Sigmoid colon (tissue), 4 donors: ENCODE measurements around the gene HPCAL1.

ENCODE experiments used
- POLR2A ChIP-seq, 2 donors: fragments of 450-650 bp; IDR thresholded peaks; one replicate each; pipeline ENCODE4 v1.6.1; 2016; ENCODE audit warnings: antibody characterized with exemption in 2 of 2, mild to moderate bottlenecking in 2 of 2, moderate library complexity in 2 of 2
- POLR2AphosphoS5 ChIP-seq, 4 donors: sonication (generic); formaldehyde crosslinking; IDR thresholded peaks; one replicate each; pipeline ENCODE4 v1.6.1; 2017; ENCODE audit warnings: antibody characterized with exemption in 4 of 4
- TF ChIP-seq, protein P1 (sequence below), 4 experiments: fragments of 450-650 bp in 3 of 4; fragments of 200-600 bp in 1 of 4; IDR thresholded peaks; one replicate each; pipeline ENCODE4 v1.5.1; 2016 to 2019; ENCODE audit warnings: antibody characterized with exemption in 4 of 4, mild to moderate bottlenecking in 3 of 4, moderate library complexity in 2 of 4

DNA sequence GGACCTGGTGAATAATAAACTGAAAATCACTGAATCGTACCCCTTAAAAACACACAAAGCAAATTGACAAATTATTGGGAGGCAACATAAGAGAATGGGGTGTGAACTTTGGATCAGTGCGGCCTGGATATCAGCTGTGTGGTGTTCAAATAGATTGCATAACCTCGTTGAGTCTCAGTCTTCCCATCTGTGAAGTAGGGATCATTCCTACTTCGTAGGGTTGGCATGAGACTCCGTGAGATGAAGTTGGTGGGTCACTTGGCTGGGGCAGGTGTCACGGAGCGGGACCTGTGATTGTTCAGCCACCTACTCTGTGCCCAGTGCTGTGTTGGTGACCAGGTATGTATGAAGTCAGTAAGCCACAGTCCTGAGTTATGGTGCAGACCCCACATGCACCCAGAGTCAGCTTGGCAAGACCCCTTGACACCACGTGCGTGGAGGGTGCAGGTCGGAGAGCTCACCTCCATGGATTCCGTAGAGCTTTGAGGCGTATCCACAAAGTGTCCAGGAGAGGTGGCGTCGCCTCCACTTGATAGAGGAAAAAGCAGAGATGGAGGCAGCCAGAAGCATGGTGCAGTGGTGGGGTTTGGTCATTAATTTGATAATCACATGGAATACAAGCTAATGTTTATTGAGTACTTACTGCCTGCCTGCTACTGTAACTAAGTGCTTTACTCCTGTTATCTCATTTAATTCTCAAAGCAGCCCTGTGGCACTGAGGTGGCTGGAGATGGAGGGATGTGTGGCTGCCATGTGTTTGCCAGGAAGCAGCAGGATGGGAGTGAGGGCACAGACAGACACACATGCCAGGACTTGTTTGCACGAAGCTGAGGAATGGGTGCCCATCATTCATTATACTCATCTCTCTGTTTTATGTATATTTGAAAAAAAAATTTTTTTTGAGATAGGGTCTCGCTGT, 35.8 kb downstream of the HPCAL1 start:
- no peak for TF ChIP-seq POLR2A (IDR thresholded peaks at IDR 0.05)
- TF ChIP-seq, protein P1, sequence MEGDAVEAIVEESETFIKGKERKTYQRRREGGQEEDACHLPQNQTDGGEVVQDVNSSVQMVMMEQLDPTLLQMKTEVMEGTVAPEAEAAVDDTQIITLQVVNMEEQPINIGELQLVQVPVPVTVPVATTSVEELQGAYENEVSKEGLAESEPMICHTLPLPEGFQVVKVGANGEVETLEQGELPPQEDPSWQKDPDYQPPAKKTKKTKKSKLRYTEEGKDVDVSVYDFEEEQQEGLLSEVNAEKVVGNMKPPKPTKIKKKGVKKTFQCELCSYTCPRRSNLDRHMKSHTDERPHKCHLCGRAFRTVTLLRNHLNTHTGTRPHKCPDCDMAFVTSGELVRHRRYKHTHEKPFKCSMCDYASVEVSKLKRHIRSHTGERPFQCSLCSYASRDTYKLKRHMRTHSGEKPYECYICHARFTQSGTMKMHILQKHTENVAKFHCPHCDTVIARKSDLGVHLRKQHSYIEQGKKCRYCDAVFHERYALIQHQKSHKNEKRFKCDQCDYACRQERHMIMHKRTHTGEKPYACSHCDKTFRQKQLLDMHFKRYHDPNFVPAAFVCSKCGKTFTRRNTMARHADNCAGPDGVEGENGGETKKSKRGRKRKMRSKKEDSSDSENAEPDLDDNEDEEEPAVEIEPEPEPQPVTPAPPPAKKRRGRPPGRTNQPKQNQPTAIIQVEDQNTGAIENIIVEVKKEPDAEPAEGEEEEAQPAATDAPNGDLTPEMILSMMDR (IDR thresholded peaks at IDR 0.05), result no peak
- TF ChIP-seq POLR2AphosphoS5 (IDR thresholded peaks at IDR 0.05), result no peak
